DND-41 (cell line): Measurements from ENCODE around the gene ZNF525.

Experiments
- ATAC-seq: fragments of 200-7000 bp; cut with Tn5 transposase; 3 replicates; pipeline ENCODE4 v1.9.1; 2021; ENCODE audit warnings: low read depth; ENCODE audit not compliant: insufficient read depth
- DNase-seq: peaks from one replicate; pipeline ENCODE4 v3.0.0-alpha.2; 2020
- H2AFZ ChIP-seq: 2 replicates; pipeline ENCODE4 v1.6.0; 2012; ENCODE audit warnings: low read depth, low read length
- H3K27ac ChIP-seq: 2 replicates; pipeline ENCODE4 v1.5.1; 2012; ENCODE audit warnings: low read length, inconsistent platforms
- H3K27me3 ChIP-seq: fragments of 200-600 bp; sonication (generic); 2 replicates; pipeline ENCODE4 v1.6.0; 2012; ENCODE audit warnings: low read length, mild to moderate bottlenecking, inconsistent platforms; ENCODE audit not compliant: insufficient read depth, poor library complexity
- H3K36me3 ChIP-seq: 2 replicates; pipeline ENCODE4 v1.5.1; 2012; ENCODE audit warnings: low read length, inconsistent platforms; ENCODE audit not compliant: insufficient read depth
- H3K4me1 ChIP-seq: 2 replicates; pipeline ENCODE4 v1.5.1; 2012; ENCODE audit warnings: mild to moderate bottlenecking, low read length; ENCODE audit not compliant: insufficient read depth
- H3K4me2 ChIP-seq: 2 replicates; pipeline ENCODE4 v1.6.0; 2012; ENCODE audit warnings: mild to moderate bottlenecking, moderate library complexity, low read length, inconsistent platforms; ENCODE audit not compliant: insufficient read depth
- H3K4me3 ChIP-seq, 2 experiments: fragments of 200-600 bp in 1 of 2; shearing (Covaris generic) in 1 of 2; 2 replicates each; pipeline ENCODE4 v1.5.1; 2012 to 2016; ENCODE audit warnings: inconsistent platforms in 2 of 2, low read length in 2 of 2, mild to moderate bottlenecking in 2 of 2, low read depth in 1 of 2, moderate library complexity in 1 of 2
- H3K79me2 ChIP-seq: 2 replicates; pipeline ENCODE4 v1.6.0; 2012; ENCODE audit warnings: low read length, inconsistent platforms; ENCODE audit not compliant: insufficient read depth
- H3K9ac ChIP-seq: 2 replicates; pipeline ENCODE4 v1.6.0; 2012; ENCODE audit warnings: low read depth, mild to moderate bottlenecking, inconsistent platforms, low read length, moderate library complexity
- H3K9me3 ChIP-seq: 2 replicates; pipeline ENCODE4 v1.5.1; 2012; ENCODE audit warnings: low read length, moderate library complexity, mild to moderate bottlenecking, inconsistent platforms; ENCODE audit not compliant: insufficient read depth, severe bottlenecking
- H4K20me1 ChIP-seq: 2 replicates; pipeline ENCODE4 v1.6.0; 2012; ENCODE audit warnings: low read length; ENCODE audit not compliant: insufficient read depth
- CTCF ChIP-seq: IDR thresholded peaks from 2 replicates; pipeline ENCODE4 v1.5.1; 2012; ENCODE audit warnings: borderline replicate concordance, low read length, moderate library complexity, mild to moderate bottlenecking; ENCODE audit not compliant: poor library complexity, severe bottlenecking; ENCODE audit errors: extremely low read depth
- EZH2 ChIP-seq: IDR thresholded peaks from 3 replicates; pipeline ENCODE4 v1.6.1; 2012; ENCODE audit warnings: borderline replicate concordance, low read depth, mild to moderate bottlenecking, moderate library complexity, low read length, inconsistent platforms; ENCODE audit not compliant: severe bottlenecking

ZNF525 gene

GRCh38 chr19:53365134-53365898 is at the start of gene ZNF525:
ZNF525 (plus strand) TSS chr19:53365705; CDS start chr19:53372282, 6,577 bp downstream.
- TF ChIP-seq CTCF (no peak), EZH2 (no peak)
- peak within 1 kb of the TSS; percentile 70 for H3K9ac ChIP-seq
- peak within 1 kb of the TSS; percentile 96 for H2AFZ ChIP-seq
- peak within 1 kb of the TSS; percentile 62 for H3K27ac ChIP-seq
- no peaks in the 10 kb centered on the region for H3K36me3 ChIP-seq
- H4K20me1 ChIP-seq, result no peaks in the 10 kb centered on the region
- H3K4me1 ChIP-seq, result peaks cover 31% of the 10 kb centered on the region
- DNase-seq (peak; percentile 90), ATAC-seq (peak; percentile 99)
- H3K27me3 ChIP-seq, result no peaks in the 10 kb centered on the region
- peaks cover 6% of the 10 kb centered on the region; the same call in 1 of the 2 replicates for H3K79me2 ChIP-seq
- H3K4me2 ChIP-seq, result peak within 1 kb of the TSS; percentile 89
- no peaks in the 10 kb centered on the region for H3K9me3 ChIP-seq
- H3K4me3 ChIP-seq, result peak within 1 kb of the TSS; percentile 79 to 90; a peak in 3 of 4 replicates

- TF ChIP-seq CTCF (no peak), EZH2 (no peak)
- Histone ChIP-seq H3K36me3 (no peaks in the 10 kb centered on the region), H4K20me1 (no peaks in the 10 kb centered on the region), H3K27me3 (no peaks in the 10 kb centered on the region), H3K4me1 (peaks cover 9% of the 10 kb centered on the region), H3K9me3 (no peaks in the 10 kb centered on the region), H3K79me2 (peaks cover 4% of the 10 kb centered on the region), H3K27ac (no peak overlapping the region), H3K4me2 (no peak overlapping the region), H2AFZ (no peak overlapping the region), H3K9ac (no peak overlapping the region), H3K4me3 (no peak overlapping the region)
- ATAC-seq (no peak), DNase-seq (no peak)
Observed at GRCh38 chr19:53328967-53329366, 36.5 kb upstream of the ZNF525 start.

- Histone ChIP-seq H4K20me1 (peaks cover 3% of the 10 kb centered on the region; the same call in 1 of the 2 replicates), H2AFZ (peak overlapping the region; percentile 99), H3K27ac (no peak overlapping the region), H3K4me1 (peaks cover 35% of the 10 kb centered on the region), H3K4me3 (peak overlapping the region; percentile 76 to 77; a peak in 3 of 4 replicates), H3K9ac (peak overlapping the region; percentile 68), H3K4me2 (peak overlapping the region; percentile 99), H3K79me2 (peaks cover 40% of the 10 kb centered on the region), H3K9me3 (no peaks in the 10 kb centered on the region), H3K36me3 (no peaks in the 10 kb centered on the region), H3K27me3 (no peaks in the 10 kb centered on the region)
- ATAC-seq (no peak), DNase-seq (no peak)
- no peak for TF ChIP-seq EZH2
- TF ChIP-seq CTCF, result no peak
Observed at GRCh38 chr19:53332484-53332883, 33.0 kb upstream of the ZNF525 start.
